ENCODE measurements around the gene ALOX12B. TPM values are rescaled to one million over a fixed set of nuclear protein-coding genes. Genes with fewer than 3 reads are reported as not detected.
A peak's percentile ranks its signal among the peaks of the same experiment; 100 is the strongest.

The ALOX12B gene
- total RNA-seq, 4 donors from 2014 or later: 0.76 to 34.6 (median 10.8) TPM

GRCh38 chr17:8044819-8045810 lies 42.4 kb downstream of the ALOX12B start:
- Histone ChIP-seq H3K27ac (no peak overlapping the region), H3K4me3 (no peak overlapping the region), H3K9me3 (no peaks in the 10 kb centered on the region), H3K27me3 (peaks cover 0 to 36% (median 0%) of the 10 kb centered on the region in 4 donors), H3K4me1 (peaks cover 8 to 25% (median 9%) of the 10 kb centered on the region in 3 donors), H3K36me3 (peaks cover 0 to 15% (median 0%) of the 10 kb centered on the region in 3 donors)
- 69 to 88% methylated on average over 10 of the region's 24 CpGs for WGBS, 2 donors
- TF ChIP-seq POLR2A (IDR thresholded peaks at IDR 0.05): no peak
- no peak for TF ChIP-seq CTCF (IDR thresholded peaks at IDR 0.05)
- DNase-seq: no peak
- intact Hi-C loops (cut with DNase I): loop anchor here (5.0 to 10.0 kb wide), 3 partner anchors 33 to 138 kb away; no protein-coding TSS in a partner anchor

- Histone ChIP-seq H3K4me1 (peaks cover 8 to 46% (median 24%) of the 10 kb centered on the region in 3 donors), H3K9me3 (no peaks in the 10 kb centered on the region), H3K27ac (peak overlapping the region in 1 of 4 donors; percentile 31), H3K4me3 (no peak overlapping the region), H3K36me3 (peaks cover 0 to 15% (median 0%) of the 10 kb centered on the region in 3 donors), H3K27me3 (peaks cover 0 to 59% (median 0%) of the 10 kb centered on the region in 4 donors)
- TF ChIP-seq CTCF (IDR thresholded peaks at IDR 0.05) (no peak), POLR2A (IDR thresholded peaks at IDR 0.05) (no peak)
- intact Hi-C loops (cut with DNase I): loop anchor here (10.0 kb wide), 1 partner anchor 47 kb away; no protein-coding TSS in a partner anchor
- no peak for DNase-seq
Observed at GRCh38 chr17:8041979-8042378, 45.5 kb downstream of the ALOX12B start.

- 51 to 59% methylated on average over 7 to 8 of the region's 8 CpGs for WGBS, 2 donors
- TF ChIP-seq CTCF (IDR thresholded peaks at IDR 0.05): peak; percentile 50 to 82 (median 63)
- no peak for TF ChIP-seq POLR2A (IDR thresholded peaks at IDR 0.05)
- DNase-seq: no peak
Observed at GRCh38 chr17:8041249-8041928, 46.1 kb downstream of the ALOX12B start.

GRCh38 chr17:8039611-8040168 lies 47.8 kb downstream of the ALOX12B start:
- no peak for DNase-seq
- WGBS, 2 donors: 49 to 73% methylated on average over 7 to 9 of the region's 11 CpGs
- peaks cover 0 to 15% (median 0%) of the 10 kb centered on the region in 3 donors for H3K36me3 ChIP-seq
- peak overlapping the region; percentile 36 to 84 (median 82) for H3K27ac ChIP-seq
- H3K4me3 ChIP-seq: peak overlapping the region; percentile 48 to 69 (median 58)
- TF ChIP-seq POLR2A (IDR thresholded peaks at IDR 0.05): no peak
- TF ChIP-seq CTCF (IDR thresholded peaks at IDR 0.05): no peak
- H3K9me3 ChIP-seq: no peaks in the 10 kb centered on the region
- H3K4me1 ChIP-seq: peaks cover 8 to 46% (median 24%) of the 10 kb centered on the region in 3 donors
- intact Hi-C loops (cut with DNase I): loop anchor here (10.0 kb wide), 1 partner anchor 45 kb away; no protein-coding TSS in a partner anchor
- H3K27me3 ChIP-seq: peaks cover 0 to 39% (median 0%) of the 10 kb centered on the region in 4 donors

More at GRCh38 chr17:8041249-8041928, 46.1 kb downstream of the ALOX12B start:
- Histone ChIP-seq H3K27me3 (peaks cover 0 to 53% (median 0%) of the 10 kb centered on the region in 4 donors), H3K36me3 (peaks cover 0 to 15% (median 0%) of the 10 kb centered on the region in 3 donors), H3K9me3 (no peaks in the 10 kb centered on the region), H3K4me1 (peaks cover 8 to 46% (median 24%) of the 10 kb centered on the region in 3 donors), H3K4me3 (peak overlapping the region in 2 of 4 donors; percentile 37 to 56), H3K27ac (peak overlapping the region; percentile 81 to 89 (median 84))
- intact Hi-C loops (cut with DNase I): loop anchor here (10.0 kb wide), 1 partner anchor 47 kb away; no protein-coding TSS in a partner anchor

All from esophagus squamous epithelium (tissue), 5 donors.